GM23338 (cell line): ENCODE data around the gene TTPAL. TPM values are rescaled to one million over a fixed set of nuclear protein-coding genes. Genes with fewer than 3 reads are reported as not detected.

ENCODE experiments used
- ATAC-seq: fragments of 200-7000 bp; cut with Tn5 transposase; 3 replicates; pipeline ENCODE4 v1.9.1; 2020
- DNase-seq: peaks from one replicate; pipeline ENCODE4 v3.0.0-alpha.2; 2015; ENCODE audit warnings: low spot score
- H2AFZ ChIP-seq: fragments of 200-600 bp; sonication (generic); 2 replicates; pipeline ENCODE4 v1.8.0; 2016; ENCODE audit warnings: antibody characterized with exemption, mild to moderate bottlenecking, moderate library complexity
- H3F3A ChIP-seq: fragments of 200-600 bp; sonication (generic); replicated peaks from 2 replicates; pipeline ENCODE4 v1.8.0; 2017; ENCODE audit warnings: antibody characterized with exemption, mixed run types, low read depth
- H3K27ac ChIP-seq: fragments of 200-600 bp; sonication (generic); 2 replicates; pipeline ENCODE4 v1.6.1; 2016; ENCODE audit warnings: low read depth
- H3K27me3 ChIP-seq: fragments of 200-600 bp; sonication (generic); 2 replicates; pipeline ENCODE4 v1.8.0; 2016; ENCODE audit warnings: mild to moderate bottlenecking, mixed run types, moderate library complexity; ENCODE audit not compliant: insufficient read depth
- H3K36me3 ChIP-seq: fragments of 200-600 bp; sonication (generic); 2 replicates; pipeline ENCODE4 v1.8.0; 2016; ENCODE audit warnings: mild to moderate bottlenecking; ENCODE audit not compliant: insufficient read depth
- H3K4me1 ChIP-seq: fragments of 200-600 bp; sonication (generic); 2 replicates; pipeline ENCODE4 v1.8.0; 2016; ENCODE audit warnings: mild to moderate bottlenecking, moderate library complexity; ENCODE audit not compliant: insufficient read depth
- H3K4me2 ChIP-seq: fragments of 200-600 bp; sonication (generic); 2 replicates; pipeline ENCODE4 v1.7.1; 2017; ENCODE audit warnings: mixed run types
- H3K4me3 ChIP-seq: fragments of 200-600 bp; sonication (generic); 2 replicates; pipeline ENCODE4 v1.6.1; 2016; ENCODE audit warnings: mixed run types
- H3K79me2 ChIP-seq: fragments of 200-600 bp; sonication (generic); replicated peaks from 2 replicates; pipeline ENCODE4 v1.8.0; 2017; ENCODE audit warnings: mild to moderate bottlenecking; ENCODE audit not compliant: insufficient read depth
- H3K9me2 ChIP-seq: fragments of 200-600 bp; sonication (generic); 2 replicates; pipeline ENCODE4 v1.8.0; 2017; ENCODE audit not compliant: insufficient read depth
- H4K20me1 ChIP-seq: fragments of 200-600 bp; sonication (generic); replicated peaks from 2 replicates; pipeline ENCODE4 v1.8.0; 2017; ENCODE audit warnings: mild to moderate bottlenecking; ENCODE audit not compliant: insufficient read depth
- H3K27ac Mint-ChIP-seq: 2 replicates; pipeline ENCODE4 v1.8.0; 2020; ENCODE audit warnings: inconsistent platforms, mild to moderate bottlenecking, moderate library complexity, mixed read lengths
- H3K27me3 Mint-ChIP-seq: 3 replicates; pipeline ENCODE4 v1.8.0; 2022; ENCODE audit warnings: low read depth, mild to moderate bottlenecking, moderate library complexity, mixed read lengths, inconsistent platforms; ENCODE audit not compliant: insufficient read depth, poor library complexity
- H3K36me3 Mint-ChIP-seq: 3 replicates; pipeline ENCODE4 v1.8.0; 2021; ENCODE audit warnings: low read depth, mild to moderate bottlenecking, inconsistent platforms, moderate library complexity, mixed read lengths
- H3K4me1 Mint-ChIP-seq: 3 replicates; pipeline ENCODE4 v1.8.0; 2020; ENCODE audit warnings: mild to moderate bottlenecking, inconsistent platforms, mixed read lengths
- H3K4me3 Mint-ChIP-seq: 3 replicates; pipeline ENCODE4 v1.8.0; 2021; ENCODE audit warnings: moderate library complexity, mild to moderate bottlenecking, inconsistent platforms, mixed read lengths
- H3K9me3 Mint-ChIP-seq: 3 replicates; pipeline ENCODE4 v1.8.0; 2020; ENCODE audit warnings: moderate library complexity, mild to moderate bottlenecking, inconsistent platforms, mixed read lengths
- CREB1 ChIP-seq: fragments of 250-450 bp; sonication (Bioruptor Pico); IDR thresholded peaks from 2 replicates; pipeline ENCODE4 v1.5.0; 2020; ENCODE audit warnings: low read depth, mild to moderate bottlenecking, moderate library complexity
- EZH2 ChIP-seq: fragments of 200-600 bp; sonication (generic); IDR thresholded peaks from one replicate; pipeline ENCODE4 v1.8.0; 2017; ENCODE audit warnings: antibody characterized with exemption, mild to moderate bottlenecking, low read depth; ENCODE audit not compliant: unreplicated experiment
- EZH2phosphoT487 ChIP-seq: fragments of 200-600 bp; sonication (generic); IDR thresholded peaks from one replicate; pipeline ENCODE4 v1.8.1; 2018; ENCODE audit warnings: antibody characterized with exemption; ENCODE audit not compliant: unreplicated experiment
- JUNB ChIP-seq: IDR thresholded peaks from one replicate; pipeline ENCODE4 v1.6.1; 2016; ENCODE audit warnings: antibody characterized with exemption; ENCODE audit not compliant: unreplicated experiment
- NANOG ChIP-seq: IDR thresholded peaks from 2 replicates; pipeline ENCODE4 v1.6.1; 2016; ENCODE audit warnings: antibody characterized with exemption, borderline replicate concordance
- POLR2AphosphoS5 ChIP-seq: IDR thresholded peaks from 2 replicates; pipeline ENCODE4 v1.6.1; 2016; ENCODE audit warnings: antibody characterized with exemption, low read depth
- STAT1 ChIP-seq: IDR thresholded peaks from one replicate; pipeline ENCODE4 v1.6.1; 2016; ENCODE audit warnings: antibody characterized with exemption; ENCODE audit not compliant: unreplicated experiment
- ZNF114 ChIP-seq: fragments of 250-450 bp; sonication (Bioruptor Pico); IDR thresholded peaks from 2 replicates; pipeline ENCODE4 v1.5.0; 2020; ENCODE audit warnings: mild to moderate bottlenecking, moderate library complexity
- ZNF331 ChIP-seq: fragments of 250-450 bp; sonication (Bioruptor Pico); IDR thresholded peaks from 2 replicates; pipeline ENCODE4 v1.5.0; 2020; ENCODE audit warnings: low read depth, mild to moderate bottlenecking, moderate library complexity
- polyA plus RNA-seq: library from polyadenylated mRNA; unstranded; fragments of >200 nt; fragmentation: Nextera tagmentation; extraction: Ambion mirVana; gene quantifications from 2 replicates; pipeline ENCODE4 v1.2.1, GENCODE V29; 2016
- total RNA-seq: library from RNA; depleted of rRNA; stranded (reverse); fragments of >200 nt; shearing (Covaris generic); gene quantifications from 2 replicates; pipeline ENCODE4 v1.2.3, GENCODE V29; 2014
- TF ChIP-seq, protein P1 (sequence below): IDR thresholded peaks from one replicate; pipeline ENCODE4 v1.6.1; 2018; ENCODE audit warnings: antibody characterized with exemption; ENCODE audit not compliant: unreplicated experiment
- TF ChIP-seq, protein P2 (sequence below), 2 experiments: fragments of 200-600 bp in 1 of 2; sonication (generic) in 1 of 2; conservative IDR thresholded peaks; 2 replicates each; pipeline versions ENCODE4 v1.5.1 to v1.6.1; 2016 to 2017; ENCODE audit warnings: antibody characterized with exemption in 2 of 2, low read depth in 2 of 2, mild to moderate bottlenecking in 2 of 2, moderate library complexity in 1 of 2
- TF ChIP-seq, protein P3 (sequence below): fragments of 250-450 bp; sonication (Bioruptor Pico); IDR thresholded peaks from 2 replicates; pipeline ENCODE4 v1.5.0; 2020; ENCODE audit warnings: mild to moderate bottlenecking, moderate library complexity

Gene TTPAL
- total and polyA plus RNA-seq, 2 experiments from 2014 or later = 3.7 to 10.2 TPM

- TF ChIP-seq, protein P1, sequence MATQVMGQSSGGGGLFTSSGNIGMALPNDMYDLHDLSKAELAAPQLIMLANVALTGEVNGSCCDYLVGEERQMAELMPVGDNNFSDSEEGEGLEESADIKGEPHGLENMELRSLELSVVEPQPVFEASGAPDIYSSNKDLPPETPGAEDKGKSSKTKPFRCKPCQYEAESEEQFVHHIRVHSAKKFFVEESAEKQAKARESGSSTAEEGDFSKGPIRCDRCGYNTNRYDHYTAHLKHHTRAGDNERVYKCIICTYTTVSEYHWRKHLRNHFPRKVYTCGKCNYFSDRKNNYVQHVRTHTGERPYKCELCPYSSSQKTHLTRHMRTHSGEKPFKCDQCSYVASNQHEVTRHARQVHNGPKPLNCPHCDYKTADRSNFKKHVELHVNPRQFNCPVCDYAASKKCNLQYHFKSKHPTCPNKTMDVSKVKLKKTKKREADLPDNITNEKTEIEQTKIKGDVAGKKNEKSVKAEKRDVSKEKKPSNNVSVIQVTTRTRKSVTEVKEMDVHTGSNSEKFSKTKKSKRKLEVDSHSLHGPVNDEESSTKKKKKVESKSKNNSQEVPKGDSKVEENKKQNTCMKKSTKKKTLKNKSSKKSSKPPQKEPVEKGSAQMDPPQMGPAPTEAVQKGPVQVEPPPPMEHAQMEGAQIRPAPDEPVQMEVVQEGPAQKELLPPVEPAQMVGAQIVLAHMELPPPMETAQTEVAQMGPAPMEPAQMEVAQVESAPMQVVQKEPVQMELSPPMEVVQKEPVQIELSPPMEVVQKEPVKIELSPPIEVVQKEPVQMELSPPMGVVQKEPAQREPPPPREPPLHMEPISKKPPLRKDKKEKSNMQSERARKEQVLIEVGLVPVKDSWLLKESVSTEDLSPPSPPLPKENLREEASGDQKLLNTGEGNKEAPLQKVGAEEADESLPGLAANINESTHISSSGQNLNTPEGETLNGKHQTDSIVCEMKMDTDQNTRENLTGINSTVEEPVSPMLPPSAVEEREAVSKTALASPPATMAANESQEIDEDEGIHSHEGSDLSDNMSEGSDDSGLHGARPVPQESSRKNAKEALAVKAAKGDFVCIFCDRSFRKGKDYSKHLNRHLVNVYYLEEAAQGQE = no peak
- TF ChIP-seq POLR2AphosphoS5 (no peak), NANOG (no peak), ZNF114 (CRISPR knock-in tag) (no peak), EZH2 (no peak), ZNF331 (CRISPR knock-in tag) (no peak), CREB1 (CRISPR knock-in tag) (no peak), JUNB (no peak), EZH2phosphoT487 (no peak), STAT1 (no peak)
- TF ChIP-seq, protein P2, sequence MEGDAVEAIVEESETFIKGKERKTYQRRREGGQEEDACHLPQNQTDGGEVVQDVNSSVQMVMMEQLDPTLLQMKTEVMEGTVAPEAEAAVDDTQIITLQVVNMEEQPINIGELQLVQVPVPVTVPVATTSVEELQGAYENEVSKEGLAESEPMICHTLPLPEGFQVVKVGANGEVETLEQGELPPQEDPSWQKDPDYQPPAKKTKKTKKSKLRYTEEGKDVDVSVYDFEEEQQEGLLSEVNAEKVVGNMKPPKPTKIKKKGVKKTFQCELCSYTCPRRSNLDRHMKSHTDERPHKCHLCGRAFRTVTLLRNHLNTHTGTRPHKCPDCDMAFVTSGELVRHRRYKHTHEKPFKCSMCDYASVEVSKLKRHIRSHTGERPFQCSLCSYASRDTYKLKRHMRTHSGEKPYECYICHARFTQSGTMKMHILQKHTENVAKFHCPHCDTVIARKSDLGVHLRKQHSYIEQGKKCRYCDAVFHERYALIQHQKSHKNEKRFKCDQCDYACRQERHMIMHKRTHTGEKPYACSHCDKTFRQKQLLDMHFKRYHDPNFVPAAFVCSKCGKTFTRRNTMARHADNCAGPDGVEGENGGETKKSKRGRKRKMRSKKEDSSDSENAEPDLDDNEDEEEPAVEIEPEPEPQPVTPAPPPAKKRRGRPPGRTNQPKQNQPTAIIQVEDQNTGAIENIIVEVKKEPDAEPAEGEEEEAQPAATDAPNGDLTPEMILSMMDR (conservative IDR thresholded peaks at IDR 0.05; ENCODE audit: low read depth in 2 of 2) = no peak
These were observed 4.4 kb downstream of the TTPAL start (continued) for GRCh38 chr20:44480097-44480496.

GRCh38 chr20:44481719-44482416, 6.2 kb downstream of the TTPAL start:
- Histone ChIP-seq H3K4me3 (no peak overlapping the region), H3K4me2 (no peak overlapping the region), H3K36me3 (no peaks in the 10 kb centered on the region), H3F3A (no peaks in the 10 kb centered on the region), H3K79me2 (peaks cover 1% of the 10 kb centered on the region), H3K27me3 (no peaks in the 10 kb centered on the region), H3K4me1 (no peaks in the 10 kb centered on the region; the same call in 1 of the 2 replicates), H2AFZ (no peak overlapping the region), H3K9me2 (no peaks in the 10 kb centered on the region), H3K27ac (no peak overlapping the region), H4K20me1 (no peaks in the 10 kb centered on the region; the same call in 1 of the 2 replicates)
- ATAC-seq (no peak), DNase-seq (no peak)
- peaks cover 20% of the 10 kb centered on the region for H3K36me3 Mint-ChIP-seq
- no peaks in the 10 kb centered on the region for H3K9me3 Mint-ChIP-seq
- no peak overlapping the region for H3K27ac Mint-ChIP-seq
- H3K27me3 Mint-ChIP-seq = peaks cover 2% of the 10 kb centered on the region
- H3K4me1 Mint-ChIP-seq = peaks cover 2% of the 10 kb centered on the region; the same call in 1 of the 3 replicates
- no peak overlapping the region for H3K4me3 Mint-ChIP-seq
- TF ChIP-seq, protein P3, sequence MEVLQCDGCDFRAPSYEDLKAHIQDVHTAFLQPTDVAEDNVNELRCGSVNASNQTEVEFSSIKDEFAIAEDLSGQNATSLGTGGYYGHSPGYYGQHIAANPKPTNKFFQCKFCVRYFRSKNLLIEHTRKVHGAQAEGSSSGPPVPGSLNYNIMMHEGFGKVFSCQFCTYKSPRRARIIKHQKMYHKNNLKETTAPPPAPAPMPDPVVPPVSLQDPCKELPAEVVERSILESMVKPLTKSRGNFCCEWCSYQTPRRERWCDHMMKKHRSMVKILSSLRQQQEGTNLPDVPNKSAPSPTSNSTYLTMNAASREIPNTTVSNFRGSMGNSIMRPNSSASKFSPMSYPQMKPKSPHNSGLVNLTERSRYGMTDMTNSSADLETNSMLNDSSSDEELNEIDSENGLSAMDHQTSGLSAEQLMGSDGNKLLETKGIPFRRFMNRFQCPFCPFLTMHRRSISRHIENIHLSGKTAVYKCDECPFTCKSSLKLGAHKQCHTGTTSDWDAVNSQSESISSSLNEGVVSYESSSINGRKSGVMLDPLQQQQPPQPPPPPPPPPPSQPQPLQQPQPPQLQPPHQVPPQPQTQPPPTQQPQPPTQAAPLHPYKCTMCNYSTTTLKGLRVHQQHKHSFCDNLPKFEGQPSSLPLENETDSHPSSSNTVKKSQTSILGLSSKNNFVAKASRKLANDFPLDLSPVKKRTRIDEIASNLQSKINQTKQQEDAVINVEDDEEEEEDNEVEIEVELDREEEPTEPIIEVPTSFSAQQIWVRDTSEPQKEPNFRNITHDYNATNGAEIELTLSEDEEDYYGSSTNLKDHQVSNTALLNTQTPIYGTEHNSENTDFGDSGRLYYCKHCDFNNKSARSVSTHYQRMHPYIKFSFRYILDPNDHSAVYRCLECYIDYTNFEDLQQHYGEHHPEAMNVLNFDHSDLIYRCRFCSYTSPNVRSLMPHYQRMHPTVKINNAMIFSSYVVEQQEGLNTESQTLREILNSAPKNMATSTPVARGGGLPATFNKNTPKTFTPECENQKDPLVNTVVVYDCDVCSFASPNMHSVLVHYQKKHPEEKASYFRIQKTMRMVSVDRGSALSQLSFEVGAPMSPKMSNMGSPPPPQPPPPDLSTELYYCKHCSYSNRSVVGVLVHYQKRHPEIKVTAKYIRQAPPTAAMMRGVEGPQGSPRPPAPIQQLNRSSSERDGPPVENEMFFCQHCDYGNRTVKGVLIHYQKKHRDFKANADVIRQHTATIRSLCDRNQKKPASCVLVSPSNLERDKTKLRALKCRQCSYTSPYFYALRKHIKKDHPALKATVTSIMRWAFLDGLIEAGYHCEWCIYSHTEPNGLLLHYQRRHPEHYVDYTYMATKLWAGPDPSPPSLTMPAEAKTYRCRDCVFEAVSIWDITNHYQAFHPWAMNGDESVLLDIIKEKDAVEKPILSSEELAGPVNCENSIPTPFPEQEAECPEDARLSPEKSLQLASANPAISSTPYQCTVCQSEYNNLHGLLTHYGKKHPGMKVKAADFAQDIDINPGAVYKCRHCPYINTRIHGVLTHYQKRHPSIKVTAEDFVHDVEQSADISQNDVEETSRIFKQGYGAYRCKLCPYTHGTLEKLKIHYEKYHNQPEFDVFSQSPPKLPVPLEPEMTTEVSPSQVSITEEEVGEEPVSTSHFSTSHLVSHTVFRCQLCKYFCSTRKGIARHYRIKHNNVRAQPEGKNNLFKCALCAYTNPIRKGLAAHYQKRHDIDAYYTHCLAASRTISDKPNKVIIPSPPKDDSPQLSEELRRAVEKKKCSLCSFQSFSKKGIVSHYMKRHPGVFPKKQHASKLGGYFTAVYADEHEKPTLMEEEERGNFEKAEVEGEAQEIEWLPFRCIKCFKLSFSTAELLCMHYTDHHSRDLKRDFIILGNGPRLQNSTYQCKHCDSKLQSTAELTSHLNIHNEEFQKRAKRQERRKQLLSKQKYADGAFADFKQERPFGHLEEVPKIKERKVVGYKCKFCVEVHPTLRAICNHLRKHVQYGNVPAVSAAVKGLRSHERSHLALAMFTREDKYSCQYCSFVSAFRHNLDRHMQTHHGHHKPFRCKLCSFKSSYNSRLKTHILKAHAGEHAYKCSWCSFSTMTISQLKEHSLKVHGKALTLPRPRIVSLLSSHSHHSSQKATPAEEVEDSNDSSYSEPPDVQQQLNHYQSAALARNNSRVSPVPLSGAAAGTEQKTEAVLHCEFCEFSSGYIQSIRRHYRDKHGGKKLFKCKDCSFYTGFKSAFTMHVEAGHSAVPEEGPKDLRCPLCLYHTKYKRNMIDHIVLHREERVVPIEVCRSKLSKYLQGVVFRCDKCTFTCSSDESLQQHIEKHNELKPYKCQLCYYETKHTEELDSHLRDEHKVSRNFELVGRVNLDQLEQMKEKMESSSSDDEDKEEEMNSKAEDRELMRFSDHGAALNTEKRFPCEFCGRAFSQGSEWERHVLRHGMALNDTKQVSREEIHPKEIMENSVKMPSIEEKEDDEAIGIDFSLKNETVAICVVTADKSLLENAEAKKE = no peak
- no peak for TF ChIP-seq JUNB
